SKM-1 treated with dmso at 0.1 percent for 144 hours (cell line): ENCODE data around the gene STRIP2.
"Not testable (repeated sequence)": the region's sequence is repeated elsewhere in the genome, so short reads cannot be mapped to it uniquely, and the experiment has no call there.

ENCODE experiments used
- DNase-seq: peaks from one replicate; lab custom pipeline; 2025; ENCODE audit not compliant: unreplicated experiment; lab: John Stamatoyannopoulos, UW

The STRIP2 gene

GRCh38 chr7:129417073-129417472 lies 17.2 kb upstream of the STRIP2 start:
- no peak for DNase-seq

GRCh38 chr7:129421717-129422250 lies 12.4 kb upstream of the STRIP2 start:
- DNase-seq: no peak

GRCh38 chr7:129422727-129423126 lies 11.5 kb upstream of the STRIP2 start:
- no peak for DNase-seq

- no peak for DNase-seq
Measured at GRCh38 chr7:129423700-129424410, 10.4 kb upstream of the STRIP2 start.

GRCh38 chr7:129426482-129426881 lies 7.8 kb upstream of the STRIP2 start:
- DNase-seq: no peak

- DNase-seq: no peak
Measured at GRCh38 chr7:129427526-129428045, 6.6 kb upstream of the STRIP2 start.

GRCh38 chr7:129431911-129432643 lies 2.2 kb upstream of the STRIP2 start:
- DNase-seq: no peak

GRCh38 chr7:129434675-129435318 lies 565 bp downstream of the STRIP2 start:
- DNase-seq: no peak

- DNase-seq: no peak
Measured at GRCh38 chr7:129435414-129435829, 1.2 kb downstream of the STRIP2 start.

- no peak for DNase-seq
Measured at GRCh38 chr7:129436335-129436923, 2.2 kb downstream of the STRIP2 start.

GRCh38 chr7:129437190-129437589 lies 3.0 kb downstream of the STRIP2 start:
- DNase-seq: no peak

- DNase-seq: no peak
Measured at GRCh38 chr7:129438281-129438838, 4.1 kb downstream of the STRIP2 start.

GRCh38 chr7:129438839-129439651 lies 4.8 kb downstream of the STRIP2 start:
- DNase-seq: no peak

GRCh38 chr7:129439963-129440625 lies 5.9 kb downstream of the STRIP2 start:
- DNase-seq: no peak

- no peak for DNase-seq
Measured at GRCh38 chr7:129443612-129444011, 9.4 kb downstream of the STRIP2 start.

- DNase-seq: not testable (repeated sequence)
Measured at GRCh38 chr7:129444776-129445175, 10.5 kb downstream of the STRIP2 start.

GRCh38 chr7:129446925-129447324 lies 12.7 kb downstream of the STRIP2 start:
- DNase-seq: not testable (repeated sequence)

GRCh38 chr7:129447445-129447844 lies 13.2 kb downstream of the STRIP2 start:
- DNase-seq: not testable (repeated sequence)

GRCh38 chr7:129448608-129449007 lies 14.4 kb downstream of the STRIP2 start:
- DNase-seq: not testable (repeated sequence)
